Activated CD4-positive, alpha-beta memory T cell treated with anti-CD3 and anti-CD28 coated beads for 36 hours (primary cell): ENCODE results near the gene TRMO. TPM values are rescaled to one million over a fixed set of nuclear protein-coding genes. Genes with fewer than 3 reads are reported as not detected.
"Not testable (repeated sequence)": the region's sequence is repeated elsewhere in the genome, so short reads cannot be mapped to it uniquely, and the experiment has no call there.

Experiments
- CTCF ChIA-PET: fragments of 350-600 bp; sonication (Branson Sonifier 250); formaldehyde crosslinking; loops from one replicate; lab custom pipeline; 2021; ENCODE audit warnings: antibody characterized with exemption, inconsistent platforms; lab: Charles Lee
- POLR2A ChIA-PET: fragments of 350-600 bp; sonication (Branson Sonifier 250); formaldehyde crosslinking; loops from one replicate; lab custom pipeline; 2021; ENCODE audit warnings: antibody characterized with exemption; lab: Charles Lee
- DNase-seq: peaks from one replicate; pipeline ENCODE4 v3.0.0-alpha.2; 2020
- H3K27ac Mint-ChIP-seq: one replicate; pipeline ENCODE4 v1.8.0; 2021; ENCODE audit warnings: mixed read lengths
- H3K27me3 Mint-ChIP-seq: one replicate; pipeline ENCODE4 v1.8.0; 2021; ENCODE audit warnings: mixed read lengths
- H3K36me3 Mint-ChIP-seq: one replicate; pipeline ENCODE4 v1.8.0; 2021; ENCODE audit warnings: mixed read lengths
- H3K4me1 Mint-ChIP-seq: one replicate; pipeline ENCODE4 v1.8.0; 2021; ENCODE audit warnings: low read depth, mixed read lengths
- H3K4me3 Mint-ChIP-seq: one replicate; pipeline ENCODE4 v1.8.0; 2021; ENCODE audit warnings: mild to moderate bottlenecking, mixed read lengths
- H3K9me3 Mint-ChIP-seq: one replicate; pipeline ENCODE4 v1.8.0; 2021; ENCODE audit warnings: mixed read lengths
- intact Hi-C: fragments of 100-400 bp; cut with micrococcal nuclease; formaldehyde crosslinking; loops from one replicate; pipeline ENCODE4 v1.15.1; 2023
- total RNA-seq, 2 experiments: library from RNA; stranded (reverse); gene quantifications; one replicate each; pipeline ENCODE4 v1.2.3, GENCODE V29; 2021

The TRMO gene, protein sequence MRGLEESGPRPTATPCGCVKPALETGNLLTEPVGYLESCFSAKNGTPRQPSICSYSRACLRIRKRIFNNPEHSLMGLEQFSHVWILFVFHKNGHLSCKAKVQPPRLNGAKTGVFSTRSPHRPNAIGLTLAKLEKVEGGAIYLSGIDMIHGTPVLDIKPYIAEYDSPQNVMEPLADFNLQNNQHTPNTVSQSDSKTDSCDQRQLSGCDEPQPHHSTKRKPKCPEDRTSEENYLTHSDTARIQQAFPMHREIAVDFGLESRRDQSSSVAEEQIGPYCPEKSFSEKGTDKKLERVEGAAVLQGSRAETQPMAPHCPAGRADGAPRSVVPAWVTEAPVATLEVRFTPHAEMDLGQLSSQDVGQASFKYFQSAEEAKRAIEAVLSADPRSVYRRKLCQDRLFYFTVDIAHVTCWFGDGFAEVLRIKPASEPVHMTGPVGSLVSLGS
- total RNA-seq = 10 to 100 TPM; 13.3 to 13.4 TPM

DNA sequence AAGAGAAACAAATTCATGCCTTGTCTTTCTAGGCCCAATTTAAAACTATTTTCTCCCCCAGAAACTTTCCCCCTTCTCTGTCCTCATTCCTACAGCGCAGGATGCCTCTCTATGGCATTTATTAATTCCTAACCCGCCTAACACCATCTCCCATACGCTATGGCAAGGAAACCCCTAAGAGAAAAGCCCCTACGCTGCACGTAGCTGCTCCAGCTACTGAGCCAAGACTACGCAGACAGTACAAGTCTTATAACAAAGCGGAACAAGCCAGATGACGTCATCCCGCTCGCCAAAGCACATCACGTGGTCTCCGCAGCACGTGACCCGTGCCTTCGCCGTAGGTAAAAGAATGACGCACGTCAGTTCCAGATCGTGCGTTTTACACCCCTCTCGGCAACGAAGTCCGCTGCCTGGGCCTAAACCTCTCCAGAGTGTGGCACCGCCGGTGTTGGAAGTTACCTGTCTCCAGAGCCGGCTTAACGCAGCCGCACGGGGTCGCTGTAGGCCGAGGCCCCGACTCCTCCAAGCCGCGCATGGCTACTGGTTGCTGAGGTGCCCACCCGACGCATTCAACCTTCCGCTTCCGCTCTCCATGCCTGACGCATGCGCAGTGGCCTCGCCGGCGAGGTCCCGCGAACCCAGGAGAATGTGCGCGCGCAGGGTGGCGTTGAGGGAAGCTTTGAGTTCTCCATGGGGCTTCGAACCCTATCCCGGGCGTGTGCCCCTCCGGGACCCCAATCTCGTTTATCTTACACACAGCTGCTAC lies at the start of gene TRMO:
TSS of gene TRMO (minus strand) at position 542 of the 766 bp plus-strand sequence. CDS start at position 535, 7 bp downstream.
- Mint-ChIP-seq H3K27me3 (peaks cover 2% of the 10 kb centered on the region), H3K36me3 (peaks cover 10% of the 10 kb centered on the region), H3K4me3 (peak within 1 kb of the TSS; percentile 85), H3K27ac (peak within 1 kb of the TSS; percentile 96), H3K4me1 (peaks cover 39% of the 10 kb centered on the region), H3K9me3 (peaks cover 2% of the 10 kb centered on the region)
- intact Hi-C loops = loop anchor here (1.0 to 10.0 kb wide), 7 partner anchors 61 to 873 kb away; partner anchors contain the start of genes ANKS6, ANP32B, NANS and NCBP1
- CTCF ChIA-PET = interaction anchor here (0.6 to 7.6 kb wide), 24 partner anchors 9 to 334 kb away, joined by 3 to 99 read pairs (median 8); partner anchors contain the start of genes ANP32B, HEMGN, NANS and TBC1D2
- peak; percentile 98 for DNase-seq
- POLR2A ChIA-PET = interaction anchor here (0.7 to 5.6 kb wide), 23 partner anchors 9 to 334 kb away, joined by 3 to 77 read pairs (median 4); partner anchors contain the start of genes ANP32B, NANS, NCBP1 and TBC1D2

DNA sequence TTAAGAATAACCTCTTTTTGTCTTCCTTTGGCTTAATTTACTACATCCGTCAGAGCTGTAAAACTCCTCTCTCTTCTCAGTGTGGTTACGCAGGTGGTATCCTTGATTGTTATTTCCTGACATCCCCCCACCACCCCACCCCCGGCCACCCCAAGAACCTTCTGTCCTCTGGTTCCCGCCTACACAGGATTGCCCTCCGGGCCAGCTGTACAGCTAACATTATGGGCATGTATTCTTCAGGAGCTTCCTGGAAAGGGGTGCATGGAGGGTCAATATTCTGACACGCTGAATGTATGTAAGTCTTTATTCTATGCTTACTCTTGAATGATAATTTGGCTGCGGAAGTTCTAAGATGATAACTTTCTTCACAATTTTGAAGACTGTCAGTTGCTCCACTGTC lies 47.9 kb upstream of the TRMO start:
- Mint-ChIP-seq H3K36me3 (no peaks in the 10 kb centered on the region), H3K27ac (no peak overlapping the region), H3K4me3 (no peak overlapping the region), H3K27me3 (peaks cover 3% of the 10 kb centered on the region), H3K4me1 (no peaks in the 10 kb centered on the region), H3K9me3 (no peaks in the 10 kb centered on the region)
- ChIA-PET CTCF (no interaction called here), POLR2A (no interaction called here)
- no peak for DNase-seq
- intact Hi-C loops = no loop called here

DNA sequence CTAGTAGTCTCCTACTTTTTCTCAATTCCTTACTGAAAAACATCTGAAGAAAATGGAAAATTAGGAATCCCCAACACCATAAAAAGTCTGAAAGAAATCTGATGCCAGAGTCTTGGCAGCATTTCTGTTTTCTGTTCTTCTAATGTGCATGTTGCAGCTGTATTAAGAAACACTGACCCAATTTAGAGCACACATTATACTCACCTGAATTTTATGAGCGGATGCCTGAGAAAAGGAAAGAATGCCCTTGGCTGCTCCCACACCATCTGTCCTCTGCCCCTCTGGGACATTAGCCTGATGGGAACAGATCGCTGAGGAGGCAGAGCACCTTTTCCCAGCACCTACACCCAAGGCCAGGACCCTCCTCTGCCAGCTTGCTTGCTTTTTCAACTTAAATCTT lies 46.7 kb upstream of the TRMO start:
- POLR2A ChIA-PET = no interaction called here
- CTCF ChIA-PET = no interaction called here
- Mint-ChIP-seq H3K9me3 (no peaks in the 10 kb centered on the region), H3K4me1 (no peaks in the 10 kb centered on the region), H3K36me3 (no peaks in the 10 kb centered on the region), H3K27me3 (peaks cover 6% of the 10 kb centered on the region), H3K27ac (no peak overlapping the region), H3K4me3 (no peak overlapping the region)
- intact Hi-C loops = no loop called here
- no peak for DNase-seq

DNA sequence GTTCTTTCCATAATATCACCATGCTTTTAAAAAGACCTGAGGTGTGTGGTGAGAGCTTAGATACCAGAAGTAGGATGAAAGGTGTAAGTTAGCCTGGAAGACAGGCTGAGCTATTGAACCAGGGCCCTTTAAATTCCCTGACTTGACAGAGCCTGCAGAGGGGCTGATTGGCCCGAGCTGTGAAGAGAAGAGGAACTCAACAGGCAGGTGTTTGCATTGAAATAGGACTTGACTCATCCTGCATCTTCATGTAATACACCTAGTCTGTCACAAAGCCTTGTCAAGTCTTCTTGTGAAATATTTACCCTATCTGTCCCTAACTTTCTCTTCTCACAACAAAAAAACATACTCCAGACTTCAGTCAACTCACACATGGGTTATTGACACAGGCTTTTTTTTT lies 44.2 kb upstream of the TRMO start:
- H3K4me3 Mint-ChIP-seq = no peak overlapping the region
- H3K27me3 Mint-ChIP-seq = peaks cover 6% of the 10 kb centered on the region
- H3K27ac Mint-ChIP-seq = no peak overlapping the region
- H3K4me1 Mint-ChIP-seq = no peaks in the 10 kb centered on the region
- ChIA-PET POLR2A (no interaction called here), CTCF (interaction anchor here (0.8 to 1.1 kb wide), 2 partner anchors 35 to 68 kb away, joined by 3 read pairs; no protein-coding TSS in a partner anchor)
- no peaks in the 10 kb centered on the region for H3K36me3 Mint-ChIP-seq
- no peaks in the 10 kb centered on the region for H3K9me3 Mint-ChIP-seq
- intact Hi-C loops = no loop called here
- no peak for DNase-seq

DNA sequence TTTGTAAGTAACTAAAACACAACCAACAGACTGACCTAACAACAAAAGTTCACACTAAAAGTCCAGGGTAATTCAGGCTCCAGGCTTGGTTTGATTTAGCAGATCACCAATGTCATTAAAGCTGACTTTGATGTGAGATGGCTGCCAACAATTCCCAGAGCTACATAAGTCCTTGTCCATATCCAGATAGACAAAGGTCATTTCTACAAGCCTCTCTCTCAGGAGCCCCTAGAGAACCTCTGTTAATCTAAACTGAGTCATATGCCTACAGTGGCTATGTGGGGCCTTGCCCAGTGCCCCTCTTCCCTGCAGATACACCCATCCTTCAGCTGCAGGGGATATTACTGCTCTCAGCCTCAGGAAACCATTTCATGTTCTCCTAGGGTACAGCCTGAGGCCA lies 42.6 kb upstream of the TRMO start:
- no peaks in the 10 kb centered on the region for H3K36me3 Mint-ChIP-seq
- no peaks in the 10 kb centered on the region for H3K4me1 Mint-ChIP-seq
- intact Hi-C loops = no loop called here
- CTCF ChIA-PET = interaction anchor here (0.9 kb wide), 1 partner anchor 11 kb away, joined by 4 read pairs; no protein-coding TSS in a partner anchor
- no peak overlapping the region for H3K27ac Mint-ChIP-seq
- H3K4me3 Mint-ChIP-seq = no peak overlapping the region
- H3K9me3 Mint-ChIP-seq = no peaks in the 10 kb centered on the region
- DNase-seq = no peak
- POLR2A ChIA-PET = interaction anchor here (0.9 kb wide), 1 partner anchor 18 kb away, joined by 5 read pairs; the partner anchor contains the start of gene ANP32B
- H3K27me3 Mint-ChIP-seq = peaks cover 4% of the 10 kb centered on the region

DNA sequence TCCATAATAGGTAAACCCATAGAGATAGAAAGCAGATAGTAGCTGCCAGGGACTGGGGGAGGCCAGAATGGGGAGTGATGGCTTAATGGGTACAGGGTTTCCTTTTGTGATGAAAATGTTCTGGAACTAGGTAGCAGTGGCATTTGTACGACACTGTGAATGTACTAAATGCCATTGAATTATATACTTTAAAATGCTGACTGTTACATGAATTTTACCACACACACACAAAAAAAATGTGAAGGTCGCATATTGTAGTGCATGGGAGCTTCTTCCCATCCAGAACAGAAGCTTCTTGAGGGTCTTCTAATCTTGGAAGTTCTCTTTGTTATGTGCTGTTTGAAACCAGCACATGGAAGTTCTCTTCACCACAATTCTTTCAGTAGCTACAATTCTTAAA lies 40.9 kb upstream of the TRMO start:
- Mint-ChIP-seq H3K36me3 (no peaks in the 10 kb centered on the region), H3K9me3 (no peaks in the 10 kb centered on the region), H3K4me3 (no peak overlapping the region), H3K4me1 (no peaks in the 10 kb centered on the region), H3K27me3 (peaks cover 4% of the 10 kb centered on the region), H3K27ac (no peak overlapping the region)
- intact Hi-C loops = no loop called here
- no peak for DNase-seq
- CTCF ChIA-PET = interaction anchor here (0.9 kb wide), 1 partner anchor 72 kb away, joined by 4 read pairs; no protein-coding TSS in a partner anchor
- POLR2A ChIA-PET = no interaction called here

DNA sequence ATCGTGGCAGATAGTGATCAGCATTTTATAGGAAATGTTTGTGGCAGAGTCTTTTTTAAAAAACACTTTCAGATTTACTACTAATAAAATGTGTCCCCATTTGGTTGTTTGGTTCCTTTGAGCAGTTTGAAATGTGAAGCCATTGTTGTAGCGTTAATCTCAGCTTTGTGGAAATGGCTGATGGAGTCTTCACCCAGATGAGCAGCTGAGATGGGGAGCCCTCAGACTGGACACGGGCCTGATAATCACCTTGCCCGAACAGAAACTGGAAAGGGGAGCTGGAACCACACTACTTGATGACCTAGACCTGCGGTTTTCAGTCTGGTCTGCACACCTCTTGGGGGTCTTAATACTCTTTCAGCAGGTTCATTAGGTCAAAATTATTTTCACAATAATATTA lies 40.3 kb upstream of the TRMO start:
- H3K27ac Mint-ChIP-seq = no peak overlapping the region
- POLR2A ChIA-PET = no interaction called here
- CTCF ChIA-PET = interaction anchor here (1.3 kb wide), 1 partner anchor 235 kb away, joined by 3 read pairs; no protein-coding TSS in a partner anchor
- no peaks in the 10 kb centered on the region for H3K4me1 Mint-ChIP-seq
- intact Hi-C loops = no loop called here
- no peaks in the 10 kb centered on the region for H3K36me3 Mint-ChIP-seq
- no peaks in the 10 kb centered on the region for H3K9me3 Mint-ChIP-seq
- no peak overlapping the region for H3K4me3 Mint-ChIP-seq
- peaks cover 4% of the 10 kb centered on the region for H3K27me3 Mint-ChIP-seq
- no peak for DNase-seq

DNA sequence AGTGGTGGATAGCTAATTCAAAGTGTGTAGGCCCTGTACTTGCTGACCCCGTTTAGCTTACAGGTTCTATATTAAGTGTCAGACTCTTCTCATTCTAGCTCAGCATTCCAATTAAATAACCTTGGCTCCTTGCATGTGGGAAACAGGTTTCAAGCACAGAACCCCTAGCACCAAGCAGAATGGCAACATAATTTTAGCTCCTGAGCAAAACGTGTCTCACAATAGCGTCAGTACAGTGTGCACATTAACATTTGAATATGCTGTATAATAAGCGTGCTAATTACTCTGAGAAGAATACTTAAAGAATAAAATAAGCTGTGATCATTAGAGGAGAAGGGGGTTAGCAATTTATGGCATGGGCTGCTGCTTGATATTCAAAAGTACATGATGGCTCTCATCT lies 39.8 kb upstream of the TRMO start:
- Mint-ChIP-seq H3K27me3 (peaks cover 4% of the 10 kb centered on the region), H3K9me3 (no peaks in the 10 kb centered on the region), H3K27ac (no peak overlapping the region), H3K4me1 (no peaks in the 10 kb centered on the region), H3K4me3 (no peak overlapping the region), H3K36me3 (no peaks in the 10 kb centered on the region)
- intact Hi-C loops = no loop called here
- ChIA-PET CTCF (interaction anchor here (1.3 kb wide), 1 partner anchor 234 kb away, joined by 3 read pairs; no protein-coding TSS in a partner anchor), POLR2A (no interaction called here)
- DNase-seq = no peak

DNA sequence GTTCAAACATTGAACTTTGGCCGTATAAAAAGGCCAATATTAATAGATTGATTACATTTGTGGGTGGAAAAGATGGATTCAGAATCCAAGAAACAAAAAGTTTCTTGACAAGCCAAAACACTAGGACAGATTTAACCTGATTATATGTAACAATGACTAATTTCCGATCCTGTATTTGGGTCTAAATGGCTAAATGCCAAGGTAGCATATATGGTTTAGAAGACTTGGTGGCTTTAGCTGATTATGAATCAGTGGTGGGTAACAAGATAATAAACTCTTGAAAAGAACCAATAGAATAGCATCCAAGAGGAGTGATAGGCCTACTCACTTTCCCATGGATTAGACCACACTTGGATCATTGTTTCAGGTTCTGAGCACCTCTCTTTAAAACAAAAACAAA lies 39.1 kb upstream of the TRMO start:
- Mint-ChIP-seq H3K4me3 (no peak overlapping the region), H3K36me3 (no peaks in the 10 kb centered on the region), H3K27ac (no peak overlapping the region), H3K27me3 (peaks cover 4% of the 10 kb centered on the region), H3K4me1 (peaks cover 1% of the 10 kb centered on the region), H3K9me3 (no peaks in the 10 kb centered on the region)
- CTCF ChIA-PET = interaction anchor here (1.3 kb wide), 1 partner anchor 234 kb away, joined by 3 read pairs; no protein-coding TSS in a partner anchor
- intact Hi-C loops = no loop called here
- POLR2A ChIA-PET = no interaction called here
- DNase-seq = no peak

DNA sequence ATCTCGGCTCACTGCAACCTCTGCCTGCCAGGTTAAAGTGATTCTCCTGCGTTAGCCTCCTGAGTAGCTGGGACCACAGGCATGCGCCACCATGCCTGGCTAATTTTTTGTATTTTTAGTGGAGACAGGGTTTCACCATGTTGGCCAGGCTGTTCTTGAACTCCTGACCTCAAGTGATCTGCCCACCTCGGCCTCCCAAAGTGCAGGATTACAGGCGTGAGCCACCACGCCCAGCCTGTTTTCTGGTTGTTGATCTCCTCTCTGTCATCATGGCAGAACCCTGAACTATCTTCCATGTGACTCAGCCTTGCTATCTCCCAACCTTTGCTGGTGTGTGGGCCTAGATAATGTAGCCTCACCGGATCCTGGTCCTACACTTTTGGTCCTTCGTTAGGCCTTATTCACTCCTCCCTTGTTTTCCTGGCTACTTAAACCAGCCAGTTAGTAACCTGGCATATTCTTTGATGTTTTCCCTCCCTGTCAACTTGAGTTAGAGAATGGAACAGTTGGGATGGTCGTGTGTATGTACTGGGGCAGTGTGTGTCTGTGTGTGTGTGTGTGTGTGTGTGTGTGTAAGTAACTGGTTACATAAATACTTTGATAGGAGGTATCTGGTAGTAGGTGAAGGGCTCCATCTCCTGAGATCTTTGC lies 38.5 kb upstream of the TRMO start:
- intact Hi-C loops, H3K4me3 Mint-ChIP-seq: not testable (repeated sequence)

DNA sequence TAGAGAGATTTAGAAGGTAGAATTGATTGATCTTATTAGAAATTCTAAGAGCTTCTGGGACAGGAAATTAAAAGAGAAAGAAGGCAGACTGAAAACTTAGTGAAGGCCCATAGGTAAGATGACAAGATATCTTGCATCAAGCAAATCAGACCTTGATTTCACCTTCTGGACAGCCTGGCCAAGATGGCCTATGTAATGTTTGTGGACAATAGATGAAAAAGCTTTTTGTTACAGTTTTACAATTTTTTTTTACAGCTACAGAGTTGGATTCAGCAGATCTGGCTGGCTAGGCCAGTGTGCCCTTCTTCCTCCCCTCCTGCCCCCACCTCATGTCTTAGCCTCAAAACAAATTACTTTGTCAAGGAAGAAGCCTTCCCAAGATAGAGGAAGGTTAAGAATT lies 37.3 kb upstream of the TRMO start:
- CTCF ChIA-PET = interaction anchor here (0.7 to 8.3 kb wide), 4 partner anchors 23 to 69 kb away, joined by 3 to 92 read pairs (median 3); partner anchors contain the start of genes ANP32B and TRMO
- no peak for DNase-seq

More for the DNA sequence above, 38.5 kb upstream of the TRMO start:
- H3K9me3 Mint-ChIP-seq, CTCF ChIA-PET, POLR2A ChIA-PET, H3K36me3 Mint-ChIP-seq, H3K27me3 Mint-ChIP-seq, H3K27ac Mint-ChIP-seq, DNase-seq, H3K4me1 Mint-ChIP-seq: not testable (repeated sequence)

More for the DNA sequence above, 37.3 kb upstream of the TRMO start:
- Mint-ChIP-seq H3K27ac (no peak overlapping the region), H3K4me1 (peaks cover 4% of the 10 kb centered on the region), H3K27me3 (peaks cover 4% of the 10 kb centered on the region), H3K4me3 (no peak overlapping the region), H3K36me3 (no peaks in the 10 kb centered on the region), H3K9me3 (no peaks in the 10 kb centered on the region)
- intact Hi-C loops = no loop called here
- POLR2A ChIA-PET = interaction anchor here (2.2 kb wide), 1 partner anchor 23 kb away, joined by 7 read pairs; the partner anchor contains the start of gene ANP32B
